Measurements from ENCODE around the gene DPH2.

Gene DPH2

DNA sequence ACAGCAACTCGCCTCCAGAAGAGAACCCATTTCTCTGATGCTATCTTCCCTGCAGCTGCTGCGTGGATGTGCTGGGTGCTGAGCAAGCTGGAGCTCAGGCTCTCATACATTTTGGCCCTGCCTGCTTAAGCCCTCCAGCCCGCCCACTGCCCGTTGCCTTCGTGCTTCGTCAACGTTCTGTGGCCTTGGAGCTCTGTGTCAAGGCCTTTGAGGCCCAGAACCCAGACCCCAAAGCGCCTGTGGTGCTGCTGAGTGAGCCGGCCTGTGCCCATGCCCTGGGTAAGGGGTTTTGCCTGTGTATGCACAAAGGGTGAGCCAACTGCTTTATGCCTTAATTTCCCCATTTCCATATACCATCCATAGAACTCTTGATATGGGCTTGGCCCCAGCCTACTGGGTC lies 1.1 kb downstream of the DPH2 start:
- H3K27ac Mint-ChIP-seq = no peak overlapping the region
- ATAC-seq = no peak
- no peaks in the 10 kb centered on the region for H3K27me3 Mint-ChIP-seq
- peak overlapping the region; percentile 97 for H3K4me3 Mint-ChIP-seq
- peaks cover 36% of the 10 kb centered on the region for H3K4me1 Mint-ChIP-seq
- no peak for DNase-seq
- H3K36me3 Mint-ChIP-seq (ENCODE audit: low read depth) = peaks cover 22% of the 10 kb centered on the region
- H3K9me3 Mint-ChIP-seq = no peaks in the 10 kb centered on the region

DNA sequence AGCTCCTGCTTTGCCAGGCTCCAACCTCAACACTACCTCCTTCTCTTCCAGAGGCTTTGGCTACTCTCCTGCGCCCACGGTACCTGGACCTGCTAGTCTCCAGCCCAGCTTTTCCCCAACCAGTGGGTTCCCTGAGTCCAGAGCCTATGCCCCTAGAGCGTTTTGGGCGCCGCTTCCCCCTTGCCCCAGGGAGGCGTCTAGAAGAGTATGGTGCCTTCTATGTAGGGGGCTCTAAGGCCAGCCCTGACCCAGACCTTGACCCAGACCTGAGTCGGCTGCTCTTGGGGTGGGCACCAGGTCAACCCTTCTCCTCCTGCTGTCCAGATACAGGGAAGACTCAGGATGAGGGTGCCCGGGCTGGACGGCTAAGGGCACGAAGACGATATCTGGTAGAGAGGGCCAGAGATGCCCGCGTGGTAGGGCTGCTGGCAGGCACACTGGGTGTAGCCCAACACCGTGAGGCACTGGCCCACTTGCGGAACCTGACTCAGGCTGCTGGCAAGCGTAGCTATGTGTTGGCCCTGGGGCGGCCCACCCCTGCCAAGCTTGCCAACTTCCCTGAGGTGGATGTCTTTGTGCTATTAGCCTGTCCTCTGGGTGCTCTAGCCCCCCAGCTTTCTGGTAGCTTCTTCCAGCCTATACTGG lies 1.6 kb downstream of the DPH2 start:
- no peak for DNase-seq
- Mint-ChIP-seq H3K4me1 (peaks cover 41% of the 10 kb centered on the region), H3K36me3 (ENCODE audit: low read depth) (peaks cover 24% of the 10 kb centered on the region)

DNA sequence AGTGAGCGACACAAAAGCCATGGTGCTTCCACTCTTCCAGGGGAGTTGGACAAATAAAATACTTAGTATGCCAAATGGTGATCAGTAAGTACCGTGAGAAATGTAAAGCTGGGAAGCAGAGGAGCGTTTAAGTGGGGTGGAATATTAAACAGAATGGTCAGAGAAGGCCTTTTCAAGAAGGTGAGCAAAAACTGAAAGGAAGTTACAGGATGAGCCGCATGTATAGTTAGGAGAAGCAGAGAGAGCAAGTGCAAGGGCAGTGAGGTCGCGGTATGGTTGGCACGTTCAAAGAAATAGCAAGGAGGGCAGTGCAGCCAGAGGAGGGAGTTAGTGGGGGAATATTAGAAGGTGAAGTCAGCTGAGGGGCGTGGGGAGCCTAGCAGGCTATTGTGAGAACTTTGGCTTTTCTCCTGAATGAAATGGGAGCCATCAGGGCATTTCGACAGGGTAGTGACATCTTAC lies 4.2 kb downstream of the DPH2 start:
- H3K27me3 Mint-ChIP-seq = no peaks in the 10 kb centered on the region
- no peak for DNase-seq
- peak overlapping the region; percentile 81 for H3K27ac Mint-ChIP-seq
- H3K9me3 Mint-ChIP-seq = no peaks in the 10 kb centered on the region
- no peak for ATAC-seq
- peaks cover 63% of the 10 kb centered on the region for H3K4me1 Mint-ChIP-seq
- peak overlapping the region; percentile 86 for H3K4me3 Mint-ChIP-seq
- H3K36me3 Mint-ChIP-seq (ENCODE audit: low read depth) = peaks cover 44% of the 10 kb centered on the region

More for the DNA sequence above, 1.6 kb downstream of the DPH2 start:
- Mint-ChIP-seq H3K9me3 (no peaks in the 10 kb centered on the region), H3K27ac (no peak overlapping the region), H3K4me3 (peak overlapping the region; percentile 97), H3K27me3 (no peaks in the 10 kb centered on the region)
- ATAC-seq = no peak

GRCh38 chr1:43974443-43975248 lies 4.8 kb downstream of the DPH2 start, which contains the start of gene ATP6V0B:
Gene ATP6V0B, plus strand, starts transcription at chr1:43974960. Its CDS starts 81 bp downstream, at chr1:43975041.
- Mint-ChIP-seq H3K4me3 (peak within 1 kb of the TSS; percentile 86), H3K27me3 (no peaks in the 10 kb centered on the region), H3K36me3 (ENCODE audit: low read depth) (peaks cover 44% of the 10 kb centered on the region), H3K4me1 (peaks cover 61% of the 10 kb centered on the region), H3K9me3 (no peaks in the 10 kb centered on the region), H3K27ac (peak within 1 kb of the TSS; percentile 85)
- DNase-seq (peak; percentile 98), ATAC-seq (peak; percentile 68)

GRCh38 chr1:43975249-43975961 lies 5.6 kb downstream of the DPH2 start:
- Mint-ChIP-seq H3K4me3 (peak overlapping the region; percentile 86), H3K27me3 (no peaks in the 10 kb centered on the region), H3K4me1 (peaks cover 62% of the 10 kb centered on the region), H3K9me3 (no peaks in the 10 kb centered on the region), H3K36me3 (ENCODE audit: low read depth) (peaks cover 43% of the 10 kb centered on the region), H3K27ac (peak overlapping the region; percentile 85)
- ATAC-seq (no peak), DNase-seq (peak; percentile 27)

- no peaks in the 10 kb centered on the region for H3K9me3 Mint-ChIP-seq
- H3K27me3 Mint-ChIP-seq = peaks cover 2% of the 10 kb centered on the region
- no peak for DNase-seq
- peaks cover 60% of the 10 kb centered on the region for H3K4me1 Mint-ChIP-seq
- H3K4me3 Mint-ChIP-seq = peak overlapping the region; percentile 86
- H3K36me3 Mint-ChIP-seq (ENCODE audit: low read depth) = peaks cover 42% of the 10 kb centered on the region
- ATAC-seq = no peak
- H3K27ac Mint-ChIP-seq = peak overlapping the region; percentile 85
These were observed 6.2 kb downstream of the DPH2 start for GRCh38 chr1:43976045-43976444.

GRCh38 chr1:43976890-43977289 lies 7.1 kb downstream of the DPH2 start:
- H3K9me3 Mint-ChIP-seq = no peaks in the 10 kb centered on the region
- H3K4me1 Mint-ChIP-seq = peaks cover 56% of the 10 kb centered on the region

GRCh38 chr1:43977376-43978263 lies 7.8 kb downstream of the DPH2 start:
- H3K27me3 Mint-ChIP-seq = peaks cover 2% of the 10 kb centered on the region
- H3K4me1 Mint-ChIP-seq = peaks cover 56% of the 10 kb centered on the region
- DNase-seq (no peak), ATAC-seq (no peak)
- H3K9me3 Mint-ChIP-seq = no peaks in the 10 kb centered on the region
- peaks cover 42% of the 10 kb centered on the region for H3K36me3 Mint-ChIP-seq (ENCODE audit: low read depth)
- H3K4me3 Mint-ChIP-seq = peak overlapping the region; percentile 86
- peak overlapping the region; percentile 70 for H3K27ac Mint-ChIP-seq

More at GRCh38 chr1:43976890-43977289, 7.1 kb downstream of the DPH2 start:
- Mint-ChIP-seq H3K27me3 (peaks cover 2% of the 10 kb centered on the region), H3K27ac (no peak overlapping the region), H3K4me3 (peak overlapping the region; percentile 86), H3K36me3 (ENCODE audit: low read depth) (peaks cover 43% of the 10 kb centered on the region)
- no peak for DNase-seq
- ATAC-seq = no peak

GRCh38 chr1:43978264-43978550 lies 8.4 kb downstream of the DPH2 start:
- Mint-ChIP-seq H3K36me3 (ENCODE audit: low read depth) (peaks cover 42% of the 10 kb centered on the region), H3K4me1 (peaks cover 56% of the 10 kb centered on the region), H3K27ac (peak overlapping the region; percentile 70), H3K4me3 (peak overlapping the region; percentile 86), H3K9me3 (no peaks in the 10 kb centered on the region), H3K27me3 (peaks cover 2% of the 10 kb centered on the region)
- DNase-seq (no peak), ATAC-seq (no peak)

DNA sequence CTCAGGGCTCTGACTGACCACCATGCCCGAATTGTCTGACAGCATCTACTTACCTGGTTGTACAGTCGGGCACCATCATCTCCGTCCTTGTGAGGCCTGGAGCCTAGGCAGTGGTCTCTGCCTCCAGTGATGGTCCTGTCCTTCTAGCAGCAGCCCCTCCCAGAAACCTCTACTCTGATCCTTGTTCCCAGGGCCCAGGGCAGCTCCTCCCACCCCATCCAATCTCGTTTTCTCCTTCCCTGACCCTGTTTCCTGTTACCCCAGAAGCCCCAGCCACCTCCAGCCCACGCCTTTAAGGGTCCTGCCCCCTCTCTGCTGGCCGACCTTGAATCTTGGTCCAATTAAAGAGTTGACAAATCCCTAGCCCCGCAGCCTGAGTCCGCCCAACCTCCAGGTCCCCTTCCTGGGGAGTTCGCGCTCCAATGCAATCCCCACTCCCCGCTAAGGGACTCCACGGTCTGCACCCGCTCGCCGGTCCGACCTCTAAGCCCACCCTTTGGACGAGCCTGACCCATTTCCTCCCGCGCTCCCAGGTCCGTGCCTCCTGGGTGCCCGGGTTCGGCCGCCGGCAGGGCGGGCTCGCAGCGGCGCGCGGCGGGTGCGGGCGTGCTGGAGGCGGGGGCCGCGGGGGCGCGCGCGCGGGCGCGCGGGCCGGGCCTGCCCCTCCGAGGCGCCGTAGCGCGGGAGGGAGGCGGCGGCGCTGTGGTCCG lies 8.9 kb downstream of the DPH2 start, which contains the start of gene B4GALT2:
B4GALT2 (plus strand) TSS at position 660 of the 710 bp plus-strand sequence. CDS start 1,951 bp downstream, outside the sequence.
- Mint-ChIP-seq H3K36me3 (ENCODE audit: low read depth) (peaks cover 37% of the 10 kb centered on the region), H3K4me1 (peaks cover 52% of the 10 kb centered on the region), H3K27me3 (peaks cover 2% of the 10 kb centered on the region), H3K9me3 (no peaks in the 10 kb centered on the region), H3K4me3 (peak within 1 kb of the TSS; percentile 90), H3K27ac (peak within 1 kb of the TSS; percentile 87)
- DNase-seq = peak; percentile 58
- ATAC-seq = peak; percentile 6

- H3K27me3 Mint-ChIP-seq = peaks cover 2% of the 10 kb centered on the region
- no peaks in the 10 kb centered on the region for H3K9me3 Mint-ChIP-seq
- DNase-seq (no peak), ATAC-seq (no peak)
- H3K27ac Mint-ChIP-seq = no peak overlapping the region
- H3K36me3 Mint-ChIP-seq (ENCODE audit: low read depth) = peaks cover 38% of the 10 kb centered on the region
- H3K4me1 Mint-ChIP-seq = peaks cover 47% of the 10 kb centered on the region
- H3K4me3 Mint-ChIP-seq = no peak overlapping the region
These were observed 9.4 kb downstream of the DPH2 start for GRCh38 chr1:43979261-43979527.

GRCh38 chr1:43979528-43980254 lies 9.9 kb downstream of the DPH2 start:
- H3K4me3 Mint-ChIP-seq = peak overlapping the region; percentile 90
- H3K27ac Mint-ChIP-seq = peak overlapping the region; percentile 87
- ATAC-seq (peak; percentile 41), DNase-seq (peak; percentile 60)
- H3K36me3 Mint-ChIP-seq (ENCODE audit: low read depth) = peaks cover 40% of the 10 kb centered on the region
- H3K27me3 Mint-ChIP-seq = peaks cover 2% of the 10 kb centered on the region
- no peaks in the 10 kb centered on the region for H3K9me3 Mint-ChIP-seq
- H3K4me1 Mint-ChIP-seq = peaks cover 45% of the 10 kb centered on the region
